Colonic mucosa (tissue), 4 donors: ENCODE measurements around the gene KCNK16. TPM values are rescaled to one million over a fixed set of nuclear protein-coding genes. Genes with fewer than 3 reads are reported as not detected.
A peak's percentile ranks its signal among the peaks of the same experiment; 100 is the strongest.

Source experiments
- DNase-seq: peaks from one replicate; pipeline ENCODE4 v3.0.0-alpha.2; 2020
- H3K27ac ChIP-seq: fragments of 200-600 bp; one replicate; pipeline ENCODE4 v1.8.0; 2021
- H3K27me3 ChIP-seq: fragments of 200-600 bp; one replicate; pipeline ENCODE4 v1.8.0; 2021
- H3K36me3 ChIP-seq: fragments of 200-600 bp; one replicate; pipeline ENCODE4 v1.8.0; 2021
- H3K4me1 ChIP-seq: fragments of 200-600 bp; one replicate; pipeline ENCODE4 v1.8.0; 2021; ENCODE audit warnings: mild to moderate bottlenecking
- H3K4me3 ChIP-seq: fragments of 200-600 bp; one replicate; pipeline ENCODE4 v1.8.0; 2021
- H3K9ac ChIP-seq, 2 donors: one replicate each; pipeline ENCODE4 v1.7.0; 2013; ENCODE audit warnings: control low read depth in 2 of 2, low read depth in 2 of 2, low read length in 2 of 2
- H3K9me3 ChIP-seq: fragments of 200-600 bp; one replicate; pipeline ENCODE4 v1.8.0; 2021
- intact Hi-C: fragments of 100-400 bp; cut with DNase I; formaldehyde crosslinking; loops from one replicate; pipeline ENCODE4 v1.14.1; 2022
- total RNA-seq, 2 donors: library from RNA; stranded (reverse); fragmentation: NEBNext Ultra II Directional in 1 of 2; extraction: Animal tissue kit (Norgen Biotek cat#: 25700) in 1 of 2; gene quantifications; one replicate each; pipeline ENCODE4 v1.2.1, GENCODE V29; 2021
- TF ChIP-seq, protein P1 (sequence below): fragments of 200-600 bp; IDR thresholded peaks from one replicate; pipeline ENCODE4 v1.8.0; 2022; ENCODE audit warnings: antibody characterized with exemption, mild to moderate bottlenecking
- donor health status: healthy.
- donor health status: DM: no; HTN: no; CAD: no.
- donor health status: DM: no; HTN: no; CAD: no.

The KCNK16 gene
- total RNA-seq, 2 donors from 2014 or later = not detected

GRCh38 chr6:39357998-39358686, 35.6 kb upstream of the KCNK16 start:
- TF ChIP-seq, protein P1, sequence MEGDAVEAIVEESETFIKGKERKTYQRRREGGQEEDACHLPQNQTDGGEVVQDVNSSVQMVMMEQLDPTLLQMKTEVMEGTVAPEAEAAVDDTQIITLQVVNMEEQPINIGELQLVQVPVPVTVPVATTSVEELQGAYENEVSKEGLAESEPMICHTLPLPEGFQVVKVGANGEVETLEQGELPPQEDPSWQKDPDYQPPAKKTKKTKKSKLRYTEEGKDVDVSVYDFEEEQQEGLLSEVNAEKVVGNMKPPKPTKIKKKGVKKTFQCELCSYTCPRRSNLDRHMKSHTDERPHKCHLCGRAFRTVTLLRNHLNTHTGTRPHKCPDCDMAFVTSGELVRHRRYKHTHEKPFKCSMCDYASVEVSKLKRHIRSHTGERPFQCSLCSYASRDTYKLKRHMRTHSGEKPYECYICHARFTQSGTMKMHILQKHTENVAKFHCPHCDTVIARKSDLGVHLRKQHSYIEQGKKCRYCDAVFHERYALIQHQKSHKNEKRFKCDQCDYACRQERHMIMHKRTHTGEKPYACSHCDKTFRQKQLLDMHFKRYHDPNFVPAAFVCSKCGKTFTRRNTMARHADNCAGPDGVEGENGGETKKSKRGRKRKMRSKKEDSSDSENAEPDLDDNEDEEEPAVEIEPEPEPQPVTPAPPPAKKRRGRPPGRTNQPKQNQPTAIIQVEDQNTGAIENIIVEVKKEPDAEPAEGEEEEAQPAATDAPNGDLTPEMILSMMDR = no peak
- Histone ChIP-seq H3K9ac (no peak overlapping the region), H3K27me3 (no peaks in the 10 kb centered on the region), H3K9me3 (no peaks in the 10 kb centered on the region), H3K4me1 (no peaks in the 10 kb centered on the region), H3K4me3 (no peak overlapping the region), H3K27ac (no peak overlapping the region), H3K36me3 (no peaks in the 10 kb centered on the region)
- DNase-seq = peak; percentile 40
- intact Hi-C loops = no loop called here

GRCh38 chr6:39353698-39354315, 31.3 kb upstream of the KCNK16 start:
- intact Hi-C loops = no loop called here
- no peak for DNase-seq
- no peaks in the 10 kb centered on the region for H3K27me3 ChIP-seq
- H3K36me3 ChIP-seq = no peaks in the 10 kb centered on the region
- TF ChIP-seq, protein P1 = no peak
- no peaks in the 10 kb centered on the region for H3K9me3 ChIP-seq
- no peaks in the 10 kb centered on the region for H3K4me1 ChIP-seq
- no peak overlapping the region for H3K27ac ChIP-seq
- H3K4me3 ChIP-seq = no peak overlapping the region
- no peak overlapping the region for H3K9ac ChIP-seq

DNA sequence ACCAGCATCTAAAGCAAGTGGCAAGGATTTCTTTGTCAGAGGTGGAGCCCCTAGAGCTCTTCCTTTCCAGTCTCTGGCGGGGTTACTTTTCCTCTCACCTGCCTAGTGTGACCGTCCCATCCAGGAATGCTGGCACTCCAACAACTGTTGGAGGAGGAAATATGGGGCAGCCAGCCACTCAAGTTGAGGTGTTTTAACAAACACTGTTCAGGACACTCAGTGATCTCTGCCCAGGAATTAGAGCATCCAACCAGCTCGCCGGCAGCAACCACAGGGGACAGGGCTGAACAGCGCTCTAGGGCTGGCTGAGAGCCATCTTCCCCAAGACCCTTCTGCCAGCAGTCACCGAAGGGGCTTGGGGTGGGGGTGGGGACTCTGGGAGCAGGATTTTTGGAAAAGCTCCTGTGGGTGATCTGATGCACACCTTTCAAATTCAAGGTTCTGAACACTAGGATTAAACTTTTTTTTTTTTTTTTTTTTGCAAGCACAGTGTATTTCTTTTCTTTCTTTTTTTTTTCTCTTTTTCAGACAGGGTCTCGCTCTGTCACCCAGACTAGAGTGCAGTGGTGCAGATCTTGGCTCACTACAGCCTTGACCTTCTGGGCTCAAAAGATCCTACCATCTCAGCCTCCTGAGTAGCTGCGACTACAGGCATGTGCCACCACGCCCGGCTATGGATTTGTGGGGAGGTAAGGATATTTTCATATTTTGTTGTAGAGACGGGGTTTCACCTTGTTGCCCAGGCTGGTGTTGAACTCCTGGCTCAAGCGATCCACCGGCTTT, 28.4 kb upstream of the KCNK16 start:
- no peaks in the 10 kb centered on the region for H3K9me3 ChIP-seq
- no peaks in the 10 kb centered on the region for H3K4me1 ChIP-seq
- no peaks in the 10 kb centered on the region for H3K27me3 ChIP-seq
- TF ChIP-seq, protein P1 = no peak
- H3K36me3 ChIP-seq = no peaks in the 10 kb centered on the region
- H3K9ac ChIP-seq = no peak overlapping the region
- no peak overlapping the region for H3K4me3 ChIP-seq
- no peak for DNase-seq
- intact Hi-C loops = no loop called here
- H3K27ac ChIP-seq = no peak overlapping the region

GRCh38 chr6:39348740-39349139, 26.2 kb upstream of the KCNK16 start:
- H3K9me3 ChIP-seq = no peaks in the 10 kb centered on the region
- H3K4me1 ChIP-seq = no peaks in the 10 kb centered on the region
- H3K36me3 ChIP-seq = no peaks in the 10 kb centered on the region
- no peak overlapping the region for H3K27ac ChIP-seq
- H3K4me3 ChIP-seq = no peak overlapping the region
- no peak for DNase-seq
- TF ChIP-seq, protein P1 = no peak
- H3K27me3 ChIP-seq = no peaks in the 10 kb centered on the region
- intact Hi-C loops = loop anchor here (5.0 kb wide), 1 partner anchor 1479 kb away; no protein-coding TSS in a partner anchor
- no peak overlapping the region for H3K9ac ChIP-seq

GRCh38 chr6:39347906-39348585, 25.5 kb upstream of the KCNK16 start:
- Histone ChIP-seq H3K4me1 (no peaks in the 10 kb centered on the region), H3K4me3 (no peak overlapping the region), H3K27ac (no peak overlapping the region), H3K36me3 (no peaks in the 10 kb centered on the region), H3K27me3 (no peaks in the 10 kb centered on the region), H3K9ac (no peak overlapping the region), H3K9me3 (no peaks in the 10 kb centered on the region)
- intact Hi-C loops = loop anchor here (5.0 kb wide), 1 partner anchor 1479 kb away; no protein-coding TSS in a partner anchor
- DNase-seq = peak; percentile 74
- TF ChIP-seq, protein P1 = peak; percentile 80
